ENCODE results near the gene INSL3. TPM values are rescaled to one million over a fixed set of nuclear protein-coding genes. Genes with fewer than 3 reads are reported as not detected.
"Not testable (repeated sequence)": the region's sequence is repeated elsewhere in the genome, so short reads cannot be mapped to it uniquely, and the experiment has no call there.

The INSL3 gene
- total RNA-seq, 2 donors from 2014 or later = not detected

GRCh38 chr19:17802137-17802858 is 19.0 kb downstream of the INSL3 start:
- no peak for ATAC-seq (ENCODE audit: insufficient number of reproducible peaks, low FRiP score, low read depth)
- no peak for TF ChIP-seq CTCF (IDR thresholded peaks at IDR 0.05)
- no peaks in the 10 kb centered on the region for H3K4me1 ChIP-seq (ENCODE audit: control insufficient read depth in 1 of 2, low read depth in 2 of 2)
- H3K36me3 ChIP-seq = no peaks in the 10 kb centered on the region
- no peaks in the 10 kb centered on the region for H3K27me3 ChIP-seq (replicated peaks; ENCODE audit: insufficient read depth)
- no peaks in the 10 kb centered on the region for H3K9me3 ChIP-seq
- H3K27ac ChIP-seq = no peak overlapping the region
- H3K4me3 ChIP-seq = no peak overlapping the region
- DNase-seq (ENCODE audit: low spot score) = no peak

GRCh38 chr19:17798599-17798998 is 22.7 kb downstream of the INSL3 start:
- not testable (repeated sequence) for H3K9me3 ChIP-seq; DNase-seq (ENCODE audit: low spot score); H3K4me1 ChIP-seq (ENCODE audit: control insufficient read depth in 1 of 2, low read depth in 2 of 2); H3K36me3 ChIP-seq; H3K4me3 ChIP-seq; ATAC-seq (ENCODE audit: insufficient number of reproducible peaks, low FRiP score, low read depth); H3K27me3 ChIP-seq (replicated peaks; ENCODE audit: insufficient read depth); H3K27ac ChIP-seq

GRCh38 chr19:17797424-17798201 is 23.7 kb downstream of the INSL3 start:
- Histone ChIP-seq H3K36me3 (no peaks in the 10 kb centered on the region), H3K27me3 (replicated peaks; ENCODE audit: insufficient read depth) (peaks cover 5% of the 10 kb centered on the region), H3K4me1 (ENCODE audit: control insufficient read depth in 1 of 2, low read depth in 2 of 2) (peaks cover 0 to 3% of the 10 kb centered on the region in 2 donors), H3K27ac (no peak overlapping the region), H3K4me3 (no peak overlapping the region), H3K9me3 (no peaks in the 10 kb centered on the region)
- DNase-seq (ENCODE audit: low spot score) (no peak), ATAC-seq (ENCODE audit: insufficient number of reproducible peaks, low FRiP score, low read depth) (no peak)
- TF ChIP-seq CTCF (IDR thresholded peaks at IDR 0.05) = no peak

- Histone ChIP-seq H3K36me3 (no peaks in the 10 kb centered on the region), H3K27ac (no peak overlapping the region), H3K4me3 (no peak overlapping the region), H3K4me1 (ENCODE audit: control insufficient read depth in 1 of 2, low read depth in 2 of 2) (peaks cover 0 to 3% of the 10 kb centered on the region in 2 donors), H3K9me3 (no peaks in the 10 kb centered on the region), H3K27me3 (replicated peaks; ENCODE audit: insufficient read depth) (peaks cover 5% of the 10 kb centered on the region)
- ATAC-seq (ENCODE audit: insufficient number of reproducible peaks, low FRiP score, low read depth) (no peak), DNase-seq (ENCODE audit: low spot score) (no peak)
- TF ChIP-seq CTCF (IDR thresholded peaks at IDR 0.05) = no peak
Observed at GRCh38 chr19:17796838-17797423, 24.4 kb downstream of the INSL3 start.

- no peak for TF ChIP-seq CTCF (IDR thresholded peaks at IDR 0.05)
- no peak for ATAC-seq (ENCODE audit: insufficient number of reproducible peaks, low FRiP score, low read depth)
- Histone ChIP-seq H3K27me3 (replicated peaks; ENCODE audit: insufficient read depth) (peaks cover 5% of the 10 kb centered on the region), H3K36me3 (no peaks in the 10 kb centered on the region), H3K4me1 (ENCODE audit: control insufficient read depth in 1 of 2, low read depth in 2 of 2) (peaks cover 0 to 3% of the 10 kb centered on the region in 2 donors), H3K9me3 (no peaks in the 10 kb centered on the region), H3K27ac (no peak overlapping the region), H3K4me3 (no peak overlapping the region)
- no peak for DNase-seq (ENCODE audit: low spot score)
Observed at GRCh38 chr19:17796013-17796837, 25.1 kb downstream of the INSL3 start.

Measured in thoracic aorta (tissue), 2 donors.